Measurements from ENCODE around the gene SEC14L5.

SEC14L5 gene

GRCh38 chr16:5062051-5062450 lies 103.9 kb downstream of the SEC14L5 start:
- Histone ChIP-seq H3K9me3 (ENCODE audit: control insufficient read depth, insufficient read depth, low read length) (no peaks in the 10 kb centered on the region), H3K9ac (ENCODE audit: low read depth, low read length) (no peak overlapping the region), H3K36me3 (ENCODE audit: control insufficient read depth, insufficient read depth, low read length) (no peaks in the 10 kb centered on the region), H3K27me3 (ENCODE audit: control insufficient read depth, insufficient read depth, low read length) (no peaks in the 10 kb centered on the region), H3K4me1 (ENCODE audit: control insufficient read depth, insufficient read depth, low read length) (peaks cover 2% of the 10 kb centered on the region), H3K4me3 (ENCODE audit: low read depth, low read length) (no peak overlapping the region)

GRCh38 chr16:5062790-5063765 lies 104.9 kb downstream of the SEC14L5 start:
- Histone ChIP-seq H3K4me3 (ENCODE audit: low read depth, low read length) (no peak overlapping the region), H3K36me3 (ENCODE audit: control insufficient read depth, insufficient read depth, low read length) (no peaks in the 10 kb centered on the region), H3K9me3 (ENCODE audit: control insufficient read depth, insufficient read depth, low read length) (no peaks in the 10 kb centered on the region), H3K9ac (ENCODE audit: low read depth, low read length) (no peak overlapping the region), H3K27me3 (ENCODE audit: control insufficient read depth, insufficient read depth, low read length) (no peaks in the 10 kb centered on the region), H3K4me1 (ENCODE audit: control insufficient read depth, insufficient read depth, low read length) (peaks cover 2% of the 10 kb centered on the region)

GRCh38 chr16:5064915-5065314 lies 106.8 kb downstream of the SEC14L5 start:
- no peaks in the 10 kb centered on the region for H3K9me3 ChIP-seq (ENCODE audit: control insufficient read depth, insufficient read depth, low read length)
- peaks cover 2% of the 10 kb centered on the region for H3K4me1 ChIP-seq (ENCODE audit: control insufficient read depth, insufficient read depth, low read length)
- H3K36me3 ChIP-seq (ENCODE audit: control insufficient read depth, insufficient read depth, low read length) = no peaks in the 10 kb centered on the region
- H3K27me3 ChIP-seq (ENCODE audit: control insufficient read depth, insufficient read depth, low read length) = no peaks in the 10 kb centered on the region
- no peak overlapping the region for H3K9ac ChIP-seq (ENCODE audit: low read depth, low read length)
- no peak overlapping the region for H3K4me3 ChIP-seq (ENCODE audit: low read depth, low read length)

- Histone ChIP-seq H3K4me3 (ENCODE audit: low read depth, low read length) (no peak overlapping the region), H3K4me1 (ENCODE audit: control insufficient read depth, insufficient read depth, low read length) (peaks cover under 1% of the 10 kb centered on the region), H3K36me3 (ENCODE audit: control insufficient read depth, insufficient read depth, low read length) (no peaks in the 10 kb centered on the region), H3K27me3 (ENCODE audit: control insufficient read depth, insufficient read depth, low read length) (no peaks in the 10 kb centered on the region), H3K9ac (ENCODE audit: low read depth, low read length) (no peak overlapping the region), H3K9me3 (ENCODE audit: control insufficient read depth, insufficient read depth, low read length) (no peaks in the 10 kb centered on the region)
Observed at GRCh38 chr16:5065326-5065725, 107.2 kb downstream of the SEC14L5 start.

GRCh38 chr16:5065813-5066212 lies 107.7 kb downstream of the SEC14L5 start, which contains the start of gene C16orf89:
Gene C16orf89, minus strand, starts transcription at chr16:5065956. Its CDS starts 48 bp downstream, at chr16:5065908.
- no peaks in the 10 kb centered on the region for H3K9me3 ChIP-seq (ENCODE audit: control insufficient read depth, insufficient read depth, low read length)
- H3K27me3 ChIP-seq (ENCODE audit: control insufficient read depth, insufficient read depth, low read length) = no peaks in the 10 kb centered on the region
- H3K4me3 ChIP-seq (ENCODE audit: low read depth, low read length) = no peak within 1 kb of the TSS
- H3K36me3 ChIP-seq (ENCODE audit: control insufficient read depth, insufficient read depth, low read length) = no peaks in the 10 kb centered on the region
- H3K4me1 ChIP-seq (ENCODE audit: control insufficient read depth, insufficient read depth, low read length) = no peaks in the 10 kb centered on the region
- H3K9ac ChIP-seq (ENCODE audit: low read depth, low read length) = no peak within 1 kb of the TSS

- Histone ChIP-seq H3K4me3 (ENCODE audit: low read depth, low read length) (no peak overlapping the region), H3K9ac (ENCODE audit: low read depth, low read length) (no peak overlapping the region), H3K4me1 (ENCODE audit: control insufficient read depth, insufficient read depth, low read length) (no peaks in the 10 kb centered on the region), H3K9me3 (ENCODE audit: control insufficient read depth, insufficient read depth, low read length) (no peaks in the 10 kb centered on the region), H3K36me3 (ENCODE audit: control insufficient read depth, insufficient read depth, low read length) (no peaks in the 10 kb centered on the region), H3K27me3 (ENCODE audit: control insufficient read depth, insufficient read depth, low read length) (no peaks in the 10 kb centered on the region)
Observed at GRCh38 chr16:5066511-5066910, 108.4 kb downstream of the SEC14L5 start.

Data from iPS-15b (cell line).